Measurements from ENCODE around the gene RRH.
"Not testable (repeated sequence)": the region's sequence is repeated elsewhere in the genome, so short reads cannot be mapped to it uniquely, and the experiment has no call there.

The RRH gene

DNA sequence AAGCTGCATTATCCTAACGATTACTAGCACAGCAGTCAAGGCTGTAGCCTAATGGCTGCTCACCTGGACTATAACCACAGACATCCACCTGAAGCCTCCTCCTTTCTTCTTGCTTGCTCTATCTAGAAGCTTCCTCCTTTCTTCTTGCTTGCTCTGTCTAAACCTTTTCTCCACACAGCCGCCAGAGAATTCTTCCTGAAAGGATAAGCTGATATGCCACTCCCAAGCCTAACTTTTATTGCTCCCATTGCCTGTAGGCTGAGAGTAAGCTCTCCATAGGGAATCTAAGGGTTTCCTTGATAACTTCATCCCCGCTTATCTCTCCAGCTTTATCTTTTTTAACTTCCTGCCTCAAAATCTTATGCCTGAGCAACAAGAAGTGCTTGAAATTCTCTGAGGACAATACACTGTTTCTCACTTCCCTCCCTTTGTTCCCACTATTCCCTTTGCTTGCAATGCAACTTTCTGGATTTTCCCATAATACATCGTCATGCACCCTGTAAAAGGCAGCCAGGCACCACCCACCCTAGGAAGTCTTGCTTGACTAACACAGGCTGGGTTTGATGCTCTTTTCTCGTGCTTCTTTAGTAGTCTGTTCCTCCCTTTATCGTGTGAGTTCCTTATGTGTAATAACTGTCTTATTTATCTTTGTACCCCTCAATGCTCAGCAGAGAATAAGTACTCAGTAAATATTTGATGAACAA is 18.8 kb downstream of the RRH start:
- DNase-seq: no peak

DNA sequence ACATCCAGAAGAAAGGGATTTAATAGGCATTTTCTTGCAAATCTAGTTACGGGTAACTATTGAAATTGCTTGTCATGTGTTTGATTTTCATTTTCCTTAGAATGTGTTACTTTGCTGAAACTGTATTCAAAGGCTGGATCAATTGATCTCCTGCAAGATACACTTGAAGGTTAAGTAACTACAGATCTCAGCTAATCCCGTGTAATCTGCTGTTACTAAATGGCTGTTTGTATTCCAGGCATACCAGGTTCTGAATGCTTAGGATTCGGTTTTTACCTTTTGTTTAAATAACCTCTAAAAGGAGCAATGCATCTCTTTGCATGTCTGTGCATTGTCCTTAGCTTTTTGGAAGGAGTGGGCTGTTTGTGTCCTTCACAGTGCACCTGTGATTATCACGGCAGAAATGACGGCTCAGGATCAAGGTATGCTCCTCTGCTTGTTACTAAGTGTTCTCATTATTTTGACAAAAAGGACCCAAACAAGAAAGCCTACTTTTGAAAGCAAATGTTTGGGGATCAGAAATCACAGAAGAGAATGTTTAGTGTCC is 20.2 kb downstream of the RRH start, which contains the start of gene LRIT3:
LRIT3 (plus strand) TSS at position 212 of the 547 bp plus-strand sequence; CDS start at position 307, 95 bp downstream.
- no peak for DNase-seq

DNA sequence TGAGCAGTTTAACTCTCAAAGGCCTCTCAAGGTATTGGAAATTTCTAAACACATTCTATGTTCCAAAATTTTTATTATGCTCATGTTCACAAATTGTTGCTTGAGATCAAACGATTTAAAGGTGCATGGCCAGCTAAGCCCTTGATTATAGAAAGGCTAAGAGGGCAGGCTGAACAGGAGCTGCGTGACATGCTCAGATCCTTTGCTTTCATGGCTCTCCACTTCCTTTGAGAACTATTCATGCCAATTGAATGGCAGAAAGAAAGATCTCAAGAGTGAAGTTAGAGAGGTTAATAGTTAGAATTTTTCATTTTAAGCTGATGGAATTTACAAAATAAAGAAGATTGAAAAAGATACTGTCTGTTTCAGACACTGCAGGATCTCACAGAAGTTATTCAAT is 20.7 kb downstream of the RRH start:
- no peak for DNase-seq

DNA sequence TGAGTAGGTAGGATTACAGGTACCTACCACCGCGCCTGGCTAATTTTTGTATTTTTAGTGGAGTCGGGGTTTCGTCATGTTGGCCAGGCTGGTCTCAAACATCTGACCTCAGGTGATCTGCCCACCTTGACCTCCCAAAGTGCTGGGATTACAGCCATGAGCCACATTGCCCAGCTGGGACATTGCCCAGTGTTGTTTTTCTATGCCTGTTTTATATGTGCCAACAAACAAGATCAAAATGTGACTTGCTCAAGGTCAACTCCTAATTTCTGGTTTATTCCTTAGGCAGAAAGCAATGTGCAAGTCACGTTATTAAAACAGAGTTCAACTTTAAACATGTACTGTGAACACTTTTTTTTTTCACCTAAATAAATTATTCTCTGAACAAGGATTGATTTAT is 22.8 kb downstream of the RRH start:
- no peak for DNase-seq

DNA sequence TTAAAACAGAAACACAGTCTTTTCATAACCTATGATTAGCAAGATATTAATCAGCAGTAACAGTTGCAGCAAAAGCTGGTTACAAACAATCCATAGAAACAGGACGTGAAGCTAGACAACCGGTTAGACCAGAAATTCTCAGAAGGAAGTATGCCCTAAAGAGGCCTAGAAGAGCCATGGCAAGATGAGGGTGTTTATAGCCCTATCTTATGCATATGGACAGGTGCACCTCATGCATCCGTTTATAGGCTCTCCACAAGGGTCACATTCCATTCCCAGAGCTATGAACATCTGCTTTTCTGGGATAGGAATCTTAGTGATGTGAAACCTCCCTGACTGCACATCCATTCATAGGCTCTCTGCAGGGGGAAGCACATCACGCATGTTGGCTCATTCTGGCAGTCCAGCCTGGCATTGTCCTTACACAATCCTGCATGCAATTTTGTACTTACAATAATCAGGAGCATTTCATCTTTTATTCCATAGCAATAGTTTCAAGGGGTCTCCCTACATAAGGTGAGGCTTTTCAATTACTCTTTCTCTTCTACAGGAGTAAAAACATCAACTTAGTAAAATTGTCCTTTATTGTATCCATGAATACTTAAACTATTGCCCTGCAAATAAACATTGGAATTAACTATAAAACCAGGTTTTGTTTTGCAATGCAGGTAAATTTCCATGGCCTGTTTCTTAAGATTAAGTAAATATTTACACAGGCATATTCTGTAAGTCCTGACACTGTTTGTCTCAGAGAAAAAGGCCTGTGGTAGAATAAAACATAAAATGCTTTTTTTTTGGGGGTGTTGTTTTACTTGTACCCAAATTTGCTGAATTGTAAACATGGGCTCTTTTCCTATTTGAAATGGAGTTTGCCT is 31.9 kb downstream of the RRH start:
- DNase-seq: not testable (repeated sequence)

DNA sequence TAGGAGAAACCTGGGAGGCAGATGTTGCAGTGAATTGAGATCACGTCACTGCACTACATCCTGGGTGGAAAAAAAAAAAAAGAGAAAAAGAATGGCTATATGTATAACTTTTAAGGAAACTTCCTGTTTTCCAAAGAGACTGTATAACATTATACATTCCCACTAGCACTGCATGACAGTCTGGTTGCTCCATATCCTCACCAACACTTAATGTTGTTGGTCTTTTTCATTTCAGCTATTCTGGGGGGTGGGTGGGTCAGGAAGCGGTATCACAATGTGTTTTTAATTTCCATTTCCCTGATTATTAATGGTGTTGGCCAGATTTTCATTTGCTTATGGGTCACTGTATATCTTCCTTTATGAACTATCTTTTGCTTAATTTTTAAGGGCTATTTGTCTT is 33.5 kb downstream of the RRH start:
- DNase-seq: no peak

DNA sequence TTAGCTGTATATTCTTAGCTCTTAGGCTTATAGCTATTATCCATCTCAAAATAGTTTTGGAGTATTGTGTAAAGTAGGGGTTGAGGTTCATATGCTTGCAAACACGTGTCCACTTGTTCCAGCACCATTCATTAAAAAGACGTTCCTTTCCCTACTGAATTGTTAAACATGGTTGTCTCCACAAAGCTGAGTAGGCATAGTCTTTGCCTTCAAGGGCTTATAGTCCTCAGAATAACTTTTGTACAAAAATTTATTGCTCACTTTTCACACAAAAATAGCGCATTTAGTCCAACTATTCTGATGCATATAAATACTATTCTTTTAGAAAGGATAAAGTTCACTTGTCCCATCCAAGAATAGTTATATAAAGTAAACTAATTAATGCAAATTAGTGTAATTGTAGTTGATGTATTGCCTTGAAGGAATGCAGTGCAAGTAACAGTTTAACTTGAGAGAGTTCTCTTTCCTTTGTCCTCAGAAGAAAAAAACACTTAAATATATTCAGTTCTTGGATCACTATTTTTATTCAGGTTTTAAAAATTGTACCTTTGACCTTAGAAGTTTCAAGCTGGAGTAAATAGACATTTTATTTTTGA is 34.2 kb downstream of the RRH start:
- DNase-seq: no peak

DNA sequence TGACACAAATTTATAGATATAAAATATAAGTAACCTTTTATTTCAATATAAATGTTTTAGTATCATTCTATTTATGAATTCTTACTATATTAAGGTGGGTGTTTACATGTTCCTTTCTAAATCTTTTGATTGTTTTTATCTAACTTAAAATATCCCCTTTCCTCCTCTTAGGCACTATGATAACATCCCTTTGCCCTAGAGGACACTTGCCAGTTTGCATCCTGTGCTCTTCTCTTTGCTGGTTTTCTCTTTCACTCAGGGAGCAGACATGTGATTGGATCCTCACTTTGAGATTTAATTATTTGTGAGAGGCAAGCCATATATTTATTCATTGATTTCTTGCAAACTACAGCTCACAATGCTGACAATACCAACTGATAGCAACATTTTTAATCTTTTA is 36.4 kb downstream of the RRH start:
- no peak for DNase-seq

DNA sequence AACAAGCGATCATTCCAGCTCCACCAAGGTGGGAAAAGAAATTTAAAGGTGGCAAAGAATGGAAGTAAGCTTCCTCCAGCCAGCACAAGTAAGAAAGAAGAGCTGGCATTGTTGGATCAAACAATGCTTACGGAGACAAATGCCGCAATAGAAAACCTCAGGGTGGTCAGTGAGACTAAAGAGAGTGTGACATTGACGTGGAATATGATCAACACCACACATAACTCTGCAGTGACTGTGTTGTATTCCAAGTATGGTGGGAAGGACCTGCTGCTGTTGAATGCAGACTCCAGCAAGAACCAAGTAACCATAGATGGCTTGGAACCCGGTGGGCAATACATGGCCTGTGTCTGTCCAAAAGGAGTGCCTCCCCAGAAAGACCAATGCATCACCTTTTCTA is 42.3 kb downstream of the RRH start:
- no peak for DNase-seq

DNA sequence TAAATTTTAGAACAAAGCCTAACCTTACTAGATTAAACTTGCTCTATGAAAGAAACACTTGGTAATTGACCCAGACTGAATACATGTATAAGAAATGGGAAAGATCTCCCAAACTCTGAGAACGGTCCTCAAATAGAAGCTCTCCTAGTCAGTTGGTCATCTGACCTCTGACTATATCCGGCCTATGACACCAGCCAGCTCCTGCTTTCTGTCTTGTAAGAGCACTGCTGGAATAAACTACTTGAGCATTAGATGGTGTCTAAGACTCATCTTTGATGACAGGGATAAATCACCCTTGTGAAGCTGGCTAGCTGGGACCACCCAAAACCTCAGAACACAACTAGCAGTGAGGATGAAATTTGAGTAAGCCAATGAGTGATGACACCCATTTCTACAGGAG is 44.3 kb downstream of the RRH start:
- no peak for DNase-seq

DNA sequence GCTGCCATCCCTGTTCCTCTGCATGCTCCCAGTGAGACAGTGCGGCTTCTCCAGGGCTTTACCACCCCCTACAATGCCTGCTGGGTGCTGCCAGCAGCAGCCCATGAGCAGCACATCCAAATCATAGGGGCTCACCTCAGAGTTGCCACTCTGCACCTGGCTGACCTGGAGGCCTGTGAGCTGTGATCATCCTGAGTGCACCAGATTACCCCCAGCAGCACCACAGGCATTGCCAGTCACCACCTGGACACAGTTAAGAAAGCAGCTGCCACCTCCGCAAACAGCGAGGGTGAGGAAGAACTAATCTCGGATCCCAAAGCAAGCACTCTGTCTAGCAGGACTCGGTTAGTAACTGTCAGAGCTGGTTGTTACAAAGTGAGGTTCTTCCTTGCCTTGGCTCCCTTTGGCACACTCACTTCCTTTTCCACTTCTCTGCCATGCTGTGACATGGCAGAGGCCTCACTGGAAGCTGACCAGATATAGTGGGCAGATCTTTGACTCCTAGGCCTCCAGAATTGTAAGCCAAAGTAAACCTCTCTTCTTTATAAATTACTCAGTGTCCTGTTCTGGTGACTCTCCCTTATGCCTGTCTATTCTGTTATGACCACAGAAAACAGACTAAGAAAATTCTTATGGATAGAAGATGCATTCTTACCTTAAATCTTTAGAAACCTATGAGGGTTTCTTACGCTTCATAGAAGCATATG is 45.3 kb downstream of the RRH start:
- no peak for DNase-seq

DNA sequence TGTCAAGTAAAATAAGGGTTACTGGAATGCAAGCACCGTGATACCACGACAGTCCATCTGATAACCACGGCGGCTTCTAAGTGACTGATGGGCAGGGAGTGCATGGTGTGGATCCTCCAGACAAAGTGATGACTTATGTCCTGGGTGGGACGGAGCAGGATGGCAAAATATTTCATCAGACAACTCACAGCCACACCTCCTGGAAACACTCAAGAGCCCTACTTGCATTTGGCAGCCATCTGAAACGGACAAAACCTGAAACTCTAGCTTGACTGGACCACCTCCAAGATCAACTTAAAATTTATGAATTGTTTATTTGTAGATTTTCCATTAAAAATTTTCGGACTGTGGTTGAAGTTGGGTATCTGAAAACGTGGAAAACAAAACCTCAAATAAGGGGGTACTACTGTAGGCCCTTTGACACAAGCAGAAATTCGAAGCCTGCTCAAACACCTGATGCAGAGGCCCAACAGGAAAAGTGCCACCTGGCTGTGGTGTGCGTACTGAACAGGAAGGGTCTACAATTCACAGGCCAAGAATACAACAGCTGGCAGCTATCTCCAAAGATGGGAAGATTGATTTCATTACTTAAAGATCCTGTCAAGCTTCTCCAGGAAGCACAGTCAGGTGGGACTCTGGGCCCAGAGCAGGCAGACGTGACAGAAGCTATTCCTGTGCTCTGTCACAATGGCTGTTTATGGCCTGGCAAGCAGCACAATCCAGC is 46.2 kb downstream of the RRH start:
- DNase-seq: no peak

DNA sequence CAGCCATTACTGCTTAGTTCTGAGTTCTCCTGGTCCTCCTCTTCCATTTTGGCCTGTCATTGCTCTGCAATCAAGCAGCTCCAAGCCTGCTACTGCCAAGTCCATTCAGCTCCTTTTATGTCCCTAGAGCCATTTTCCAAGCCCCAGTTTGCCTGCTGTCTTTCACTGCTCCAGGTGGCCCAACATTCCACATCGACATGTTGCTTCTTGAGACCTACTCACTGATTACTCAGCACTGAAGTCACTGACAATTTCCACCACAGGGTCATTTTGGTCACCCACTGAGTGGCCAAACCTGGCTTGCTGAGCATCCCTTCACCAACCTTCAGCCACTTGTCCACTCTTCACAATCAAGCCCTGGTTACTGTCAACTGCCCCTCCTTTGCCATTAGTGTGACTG is 47.3 kb downstream of the RRH start:
- no peak for DNase-seq

DNA sequence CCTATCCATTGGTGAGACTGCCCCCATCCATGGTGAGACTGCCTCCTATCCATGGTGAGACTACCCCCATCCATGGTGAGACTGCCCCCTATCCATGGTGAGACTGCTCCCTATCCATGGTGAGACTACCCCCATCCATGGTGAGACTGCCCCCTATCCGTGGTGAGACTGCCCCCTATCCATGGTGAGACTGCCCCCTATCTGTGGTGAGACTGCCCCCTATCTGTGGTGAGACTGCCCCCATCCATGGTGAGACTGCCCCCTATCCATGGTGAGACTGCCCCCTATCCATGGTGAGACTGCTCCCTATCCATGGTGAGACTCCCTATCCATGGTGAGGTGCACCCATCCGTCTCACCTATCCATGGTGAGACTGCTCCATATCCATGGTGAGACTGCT is 47.8 kb downstream of the RRH start:
- not testable (repeated sequence) for DNase-seq

DNA sequence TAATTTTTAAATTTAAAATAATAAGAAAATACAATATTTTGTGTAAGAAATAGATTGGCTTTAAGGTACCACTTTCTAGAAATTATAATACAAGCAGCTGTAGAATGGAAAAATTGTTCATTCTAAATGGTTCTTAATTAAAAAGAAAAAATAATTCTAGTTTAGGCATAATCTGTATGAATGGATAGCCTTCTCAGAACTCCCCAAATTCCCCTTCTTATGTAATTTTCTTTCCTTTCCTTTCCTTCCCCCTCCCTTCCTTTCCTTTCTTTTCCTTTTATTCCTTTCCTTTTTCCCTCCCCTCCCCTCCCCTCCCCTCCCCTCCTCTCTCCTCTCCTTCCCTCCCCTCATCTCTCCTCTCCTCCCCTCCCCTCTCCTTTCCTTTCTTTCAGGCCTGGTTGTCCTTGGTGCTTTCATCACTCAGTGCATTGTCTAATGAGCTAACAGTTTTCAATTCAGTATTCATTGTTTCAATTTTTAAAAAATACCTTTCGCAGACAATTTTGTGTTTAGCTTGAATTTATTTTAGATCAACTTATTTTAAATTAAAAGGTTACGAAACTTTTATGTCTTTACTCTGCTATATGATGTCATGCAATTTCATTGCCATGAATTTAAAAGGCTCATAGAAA is 49.0 kb downstream of the RRH start:
- no peak for DNase-seq

DNA sequence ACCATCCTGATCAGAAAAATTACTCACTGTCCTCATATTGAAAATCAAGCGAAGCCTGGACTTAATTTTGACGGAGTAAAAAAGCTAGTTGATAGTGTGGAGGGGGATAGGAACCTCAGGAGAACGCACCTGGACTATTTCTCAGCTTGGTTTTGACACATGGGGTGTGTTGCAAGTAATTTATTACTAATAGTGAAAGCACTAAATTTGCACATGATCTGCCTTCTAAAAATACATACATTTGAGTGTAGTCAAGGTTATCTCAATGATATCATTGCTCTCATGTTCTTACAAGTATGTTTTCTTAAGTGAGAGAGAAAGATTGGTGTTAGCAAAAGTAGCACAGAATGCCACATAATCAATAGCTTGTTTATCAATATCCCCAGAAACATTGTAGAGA is 49.6 kb downstream of the RRH start:
- DNase-seq: no peak

DNA sequence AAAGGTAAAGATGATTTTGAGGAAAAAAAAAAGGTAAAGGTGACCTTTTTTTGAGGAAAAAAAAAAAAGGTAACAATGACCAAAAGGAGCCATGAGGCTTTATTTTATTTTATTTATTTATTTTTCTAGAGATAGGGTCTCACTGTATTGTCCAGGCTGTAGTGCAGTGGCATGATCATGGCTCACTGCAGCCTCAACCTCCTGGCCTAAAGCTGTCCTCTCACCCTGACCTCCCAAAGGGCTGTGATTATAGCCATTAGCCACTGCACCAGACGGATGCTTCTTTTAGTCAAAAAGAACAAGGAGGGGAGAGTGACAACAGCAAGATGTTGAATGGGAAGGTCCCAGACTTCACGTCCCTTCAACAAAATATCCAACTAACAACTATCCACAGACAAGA is 50.6 kb downstream of the RRH start:
- DNase-seq: no peak

DNA sequence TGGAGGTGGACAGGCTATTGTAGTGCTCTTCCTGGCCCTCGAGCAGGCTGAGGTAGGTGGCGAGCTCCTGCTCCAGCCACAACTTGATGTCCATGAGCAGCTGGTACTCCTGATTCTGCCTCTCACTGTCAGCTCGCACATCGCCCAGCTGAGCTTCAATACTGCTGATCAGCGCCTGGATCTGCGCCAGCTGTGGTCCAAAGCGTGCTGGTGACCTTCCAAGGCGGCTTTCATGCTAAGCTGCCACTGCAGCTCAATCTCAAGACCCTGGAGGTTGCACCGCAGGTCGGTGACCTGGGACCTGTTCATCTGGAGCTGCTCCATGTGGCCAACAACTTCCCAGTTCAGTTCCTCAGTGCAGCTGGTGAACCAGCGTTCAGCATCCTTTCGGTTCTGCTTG is 51.3 kb downstream of the RRH start:
- no peak for DNase-seq

DNA sequence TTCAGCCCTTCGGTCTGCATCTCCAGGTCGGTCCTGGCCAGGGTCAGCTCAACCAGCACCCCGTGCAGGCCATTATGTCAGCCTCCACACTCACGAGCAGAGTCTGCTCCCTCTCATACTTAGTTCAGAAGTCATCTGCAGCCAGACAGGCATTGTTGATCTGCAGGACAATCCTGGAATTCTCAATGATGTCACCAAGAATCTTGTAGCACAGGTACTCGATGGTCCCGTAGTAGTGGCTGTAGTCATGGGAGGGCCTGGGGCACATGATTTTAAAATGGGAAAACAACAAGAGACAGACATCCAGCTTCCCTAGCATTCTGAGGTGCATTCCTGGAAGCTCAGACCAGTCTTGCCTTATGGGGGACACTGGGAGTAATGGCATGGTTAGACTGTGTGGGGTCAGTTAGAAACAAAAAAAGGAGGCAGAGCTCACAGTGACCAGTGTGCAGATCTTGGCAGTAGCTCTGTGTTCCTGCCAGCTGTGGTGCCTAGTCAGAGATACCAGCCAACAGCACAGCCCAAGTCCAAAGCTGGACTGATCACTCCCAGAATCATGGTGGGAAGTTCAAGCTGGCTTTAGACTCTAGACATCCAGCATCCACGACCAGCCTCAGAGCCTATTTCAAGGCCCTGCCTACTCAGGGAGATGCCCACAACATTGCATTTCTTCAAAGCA is 52.0 kb downstream of the RRH start:
- no peak for DNase-seq

DNA sequence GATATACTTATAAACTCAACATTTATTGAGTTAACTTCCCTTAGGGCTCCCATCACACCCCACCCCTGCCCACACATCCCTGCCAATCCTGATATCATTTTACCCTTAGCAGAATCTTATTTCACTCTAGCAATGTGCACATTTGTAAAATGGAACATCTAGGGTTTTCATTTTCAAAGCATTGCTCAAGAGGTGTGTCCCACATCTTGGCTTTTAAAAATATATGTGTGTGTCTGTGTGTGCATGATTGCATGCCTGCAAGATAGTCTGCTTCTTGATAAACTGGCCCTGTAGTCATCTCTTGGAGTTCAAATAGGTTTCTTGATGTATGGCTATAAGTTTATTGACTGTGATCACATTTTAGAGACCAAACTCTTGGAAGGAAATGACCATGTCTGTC is 58.5 kb downstream of the RRH start:
- no peak for DNase-seq

DNA sequence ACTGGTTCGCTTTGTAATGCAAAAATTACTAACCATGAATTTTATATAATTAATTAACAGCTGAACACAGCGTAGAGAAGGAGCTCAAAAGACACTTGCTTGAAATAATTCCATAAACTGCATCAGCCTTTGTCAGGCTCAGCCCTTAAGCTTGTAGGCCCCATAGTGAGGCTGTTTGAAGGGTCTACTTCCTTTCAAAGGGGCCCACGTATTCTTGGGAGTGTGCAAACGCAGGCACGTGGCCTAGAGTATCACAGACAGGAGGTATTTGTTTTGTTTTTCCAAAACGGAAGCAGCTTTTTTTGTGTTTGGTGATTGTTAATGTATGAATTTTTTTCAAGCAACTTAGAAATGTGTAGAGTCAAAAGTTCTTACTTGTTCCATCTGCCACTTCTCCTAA is 59.3 kb downstream of the RRH start:
- no peak for DNase-seq
